NCI-H82 (cell line): ENCODE data around the gene MRFAP1.
"Not testable (repeated sequence)": the region's sequence is repeated elsewhere in the genome, so short reads cannot be mapped to it uniquely, and the experiment has no call there.

Experiments
- DNase-seq: peaks from one replicate; lab custom pipeline; 2025; lab: John Stamatoyannopoulos, UW

The MRFAP1 gene

DNA sequence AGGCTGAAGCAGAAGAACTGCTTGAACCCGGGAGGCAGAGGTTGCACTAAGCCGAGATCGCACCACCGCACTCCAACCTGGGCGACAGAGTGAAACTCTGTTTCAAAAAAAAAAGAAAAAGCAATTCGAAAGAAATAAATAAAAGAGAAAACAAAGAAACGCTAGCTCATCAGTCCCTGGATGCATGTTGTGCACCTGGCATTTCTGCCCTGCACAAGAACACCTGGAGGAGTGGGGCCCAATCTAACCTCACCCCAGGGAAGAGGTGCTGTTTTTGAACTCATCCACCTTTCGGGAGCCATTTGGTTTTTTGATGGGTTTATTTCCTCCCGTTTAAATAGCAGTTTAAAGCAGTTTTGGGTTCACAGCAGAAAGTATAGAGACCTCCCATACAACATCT is 5.7 kb upstream of the MRFAP1 start:
- no peak for DNase-seq

DNA sequence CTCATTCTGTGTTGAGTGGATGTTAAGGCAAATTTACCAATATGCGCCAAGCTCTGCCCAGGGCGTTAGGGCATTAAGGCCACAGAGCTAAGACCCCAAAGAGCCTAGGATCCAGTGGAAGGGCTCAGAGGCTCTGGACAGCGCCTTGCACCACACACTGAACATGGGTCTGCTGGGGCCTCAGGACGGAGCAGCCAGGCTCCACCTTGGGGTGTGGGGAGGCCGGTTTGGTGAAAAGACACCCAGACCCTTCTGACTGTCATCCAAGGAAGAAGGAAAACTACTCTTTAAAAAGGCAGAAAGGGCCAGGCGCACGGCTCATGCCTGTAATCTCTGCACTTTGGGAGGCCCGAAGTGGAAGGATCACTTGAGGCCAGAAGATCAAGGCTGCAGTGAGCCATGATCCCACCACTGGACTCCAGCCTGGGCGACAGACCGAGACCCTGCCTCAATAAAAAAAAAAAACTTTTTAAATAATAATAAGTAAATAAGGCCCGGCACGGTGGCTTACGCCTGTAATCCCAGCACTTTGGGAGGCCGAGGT is 1.3 kb upstream of the MRFAP1 start:
- no peak for DNase-seq

DNA sequence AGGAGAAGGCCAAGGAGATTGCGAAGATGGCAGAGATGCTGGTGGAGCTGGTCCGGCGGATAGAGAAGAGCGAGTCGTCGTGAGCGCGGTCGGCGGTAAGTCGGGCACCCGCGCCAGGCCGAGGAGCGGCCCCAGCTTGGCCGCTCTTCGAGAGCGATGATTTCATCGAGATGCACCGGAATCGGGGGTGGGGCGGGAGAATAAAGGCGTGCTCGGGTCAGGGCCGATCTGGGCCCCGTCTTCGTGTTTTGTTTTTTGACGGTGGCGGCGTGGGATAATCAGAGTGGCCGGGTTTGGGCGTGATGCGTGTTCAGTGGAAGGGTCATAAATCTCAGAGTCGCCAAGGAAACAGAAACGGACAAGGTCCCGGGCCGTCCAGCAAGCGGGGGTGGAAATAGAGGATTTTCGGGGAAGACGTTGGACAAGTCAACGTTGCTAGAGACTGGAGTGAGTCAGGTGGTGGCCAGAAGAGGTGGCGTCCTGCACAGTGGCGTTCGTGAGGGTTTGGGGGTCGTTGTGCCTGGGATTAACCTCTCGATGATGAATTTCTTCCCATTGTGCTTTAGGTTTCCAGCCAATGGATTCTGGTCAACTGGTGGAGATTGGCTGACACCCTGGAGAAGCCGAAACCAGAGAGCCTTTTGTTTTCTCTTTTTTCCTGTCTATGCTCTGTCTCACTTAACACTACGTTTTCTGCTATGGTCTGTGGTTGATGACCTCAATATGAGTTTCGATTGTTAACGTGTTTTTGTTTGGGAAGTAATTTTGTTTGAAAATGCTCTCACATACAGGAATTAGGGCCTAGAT is 882 bp downstream of the MRFAP1 start:
- no peak for DNase-seq

- DNase-seq: no peak
Observed at GRCh38 chr4:6641971-6642320, 1.5 kb downstream of the MRFAP1 start.

GRCh38 chr4:6643141-6643847 is 2.8 kb downstream of the MRFAP1 start:
- DNase-seq: no peak

GRCh38 chr4:6644792-6645530 is 4.5 kb downstream of the MRFAP1 start:
- DNase-seq: no peak

DNA sequence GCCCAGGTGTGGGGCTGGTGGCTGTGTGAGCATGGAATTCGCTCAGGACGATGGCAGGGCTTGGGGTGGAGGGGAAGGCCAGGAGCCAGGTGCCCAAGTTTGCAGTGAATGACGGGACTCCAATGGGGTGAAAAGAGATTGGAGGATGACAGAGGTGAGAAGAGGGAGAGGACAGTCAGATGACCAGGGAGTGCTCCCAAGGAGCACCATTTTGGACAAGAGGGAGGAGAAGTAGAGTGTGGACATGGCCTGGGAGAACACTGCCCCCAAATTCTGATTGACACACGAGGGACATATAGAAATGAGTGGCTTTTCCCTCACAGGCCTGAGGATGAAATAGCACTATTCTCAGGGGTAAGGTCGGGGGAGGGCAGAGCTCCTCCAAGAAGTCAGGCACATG is 6.7 kb downstream of the MRFAP1 start:
- no peak for DNase-seq

DNA sequence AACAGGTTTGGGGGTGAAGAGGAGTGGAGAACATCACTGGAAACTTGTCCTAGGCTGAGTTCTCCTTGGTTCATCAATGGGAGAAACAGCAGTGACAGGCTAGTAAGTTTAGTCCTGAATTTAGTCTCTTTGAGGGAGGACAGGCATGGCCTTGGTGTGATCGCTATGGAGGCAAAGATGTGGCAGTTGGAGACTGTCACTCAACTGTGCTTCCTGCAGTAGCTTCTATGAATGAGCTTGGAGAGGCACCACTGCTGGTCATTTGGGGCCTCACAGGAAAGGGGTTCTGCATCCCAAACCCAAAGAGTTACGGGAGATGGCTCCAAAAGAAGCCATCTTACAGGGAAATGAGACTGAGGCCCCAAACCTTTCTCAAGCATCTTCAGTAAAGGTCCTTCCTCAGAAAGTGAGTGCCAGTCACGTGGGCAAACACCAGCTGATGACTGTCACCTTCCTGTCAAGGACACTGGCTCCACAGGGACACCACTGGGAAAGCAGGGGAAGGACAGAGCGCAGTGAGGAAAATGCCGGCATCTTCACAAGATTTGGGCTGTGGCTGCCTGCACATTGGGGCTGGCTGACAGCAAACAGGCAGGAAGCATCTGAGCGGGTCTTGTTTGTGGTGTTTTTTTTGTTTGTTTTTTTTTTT is 7.2 kb downstream of the MRFAP1 start:
- DNase-seq: no peak

DNA sequence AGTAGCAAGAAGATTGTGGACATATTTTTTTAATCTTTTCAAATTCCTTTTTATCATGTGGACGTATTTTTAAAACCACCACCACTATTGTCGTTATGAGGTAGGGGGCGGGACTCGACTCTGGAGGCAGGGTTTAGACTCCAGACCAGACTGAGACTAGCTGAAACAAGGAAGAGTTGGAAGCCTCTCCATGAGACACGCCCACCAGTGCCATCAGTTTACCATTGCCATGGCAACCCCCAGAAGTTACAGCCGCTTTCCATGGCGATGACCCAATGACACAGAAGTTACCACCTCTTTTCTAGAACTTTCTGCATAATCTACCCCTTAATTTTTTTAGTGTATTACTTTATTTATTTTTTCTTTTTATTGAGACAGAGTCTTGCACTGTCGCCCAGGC is 8.7 kb downstream of the MRFAP1 start:
- DNase-seq: no peak

GRCh38 chr4:6654211-6654610 is 13.7 kb downstream of the MRFAP1 start:
- not testable (repeated sequence) for DNase-seq

- DNase-seq: not testable (repeated sequence)
Observed at GRCh38 chr4:6655291-6655690, 14.8 kb downstream of the MRFAP1 start.

GRCh38 chr4:6655924-6656323 is 15.4 kb downstream of the MRFAP1 start:
- no peak for DNase-seq

GRCh38 chr4:6657242-6658208 is 17.0 kb downstream of the MRFAP1 start:
- no peak for DNase-seq

DNA sequence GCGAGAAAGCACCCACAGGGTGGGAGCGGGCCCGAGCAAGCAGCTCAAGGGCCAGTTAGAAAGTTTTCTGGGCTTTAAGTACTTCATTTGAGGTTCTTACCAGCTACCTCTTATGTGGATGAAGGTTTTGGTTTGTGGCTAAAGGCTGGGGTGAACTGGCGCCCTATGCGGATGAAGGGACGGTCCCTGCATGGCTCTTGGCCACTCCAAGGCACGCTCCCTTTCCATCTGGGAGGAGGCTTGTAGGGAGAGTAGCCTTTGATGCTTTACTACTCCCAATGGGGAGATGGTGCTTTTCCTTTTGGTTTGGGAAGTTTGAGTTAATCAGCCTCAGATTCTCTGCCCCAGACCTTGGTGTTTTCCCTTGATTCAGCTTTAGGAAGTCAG is 17.7 kb downstream of the MRFAP1 start:
- DNase-seq: no peak

GRCh38 chr4:6658597-6659075 is 18.2 kb downstream of the MRFAP1 start:
- no peak for DNase-seq

GRCh38 chr4:6659897-6660296 is 19.4 kb downstream of the MRFAP1 start:
- no peak for DNase-seq

DNA sequence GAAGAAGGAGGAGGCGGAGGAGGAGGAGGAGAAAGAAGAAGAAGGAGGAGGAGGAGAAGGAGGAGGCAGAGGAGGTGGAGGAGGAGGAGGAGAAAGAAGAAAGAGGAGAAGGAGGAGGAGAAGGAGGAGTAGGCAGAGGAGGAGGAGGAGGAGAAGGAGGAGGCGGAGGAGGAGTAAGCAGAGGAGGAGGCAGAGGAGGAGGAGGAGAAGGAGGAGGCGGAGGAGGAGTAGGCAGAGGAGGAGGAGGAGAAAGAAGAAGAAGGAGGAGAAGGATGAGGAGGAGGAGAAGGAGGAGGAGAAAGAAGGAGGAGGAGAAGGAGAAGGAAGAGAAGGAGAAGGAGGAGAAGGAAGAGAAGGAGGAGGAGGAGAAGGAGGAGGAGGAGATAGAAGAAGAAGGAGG is 19.9 kb downstream of the MRFAP1 start:
- no peak for DNase-seq

GRCh38 chr4:6662591-6662990 is 22.1 kb downstream of the MRFAP1 start:
- no peak for DNase-seq

- DNase-seq: no peak
Observed at GRCh38 chr4:6663596-6664393, 23.3 kb downstream of the MRFAP1 start.

GRCh38 chr4:6665320-6665654 is 24.8 kb downstream of the MRFAP1 start:
- DNase-seq: no peak
